HEK293T (cell line): Measurements from ENCODE around the gene KIAA1191.

ENCODE experiments used
- CTCF ChIA-PET: fragments of 350-600 bp; formaldehyde crosslinking; extraction: SDS; loops from one replicate; lab custom pipeline; 2021; ENCODE audit warnings: antibody characterized with exemption, inconsistent platforms; lab: Yijun Ruan, JAX
- POLR2A ChIA-PET: fragments of 350-600 bp; formaldehyde crosslinking; extraction: SDS; loops from one replicate; lab custom pipeline; 2020; ENCODE audit warnings: antibody characterized with exemption, inconsistent platforms; lab: Yijun Ruan, JAX
- DNase-seq: peaks from one replicate; pipeline ENCODE4 v3.0.0; 2012; ENCODE audit warnings: mixed read lengths; ENCODE audit errors: extremely low spot score
- ARNT ChIP-seq: fragments of 450-650 bp; IDR thresholded peaks from 2 replicates; pipeline ENCODE4 v1.6.1; 2017; ENCODE audit warnings: mild to moderate bottlenecking
- BHLHE40 ChIP-seq: fragments of 450-650 bp; IDR thresholded peaks from 2 replicates; pipeline ENCODE4 v1.6.1; 2016; ENCODE audit warnings: mild to moderate bottlenecking, moderate library complexity, borderline replicate concordance
- CTBP1 ChIP-seq: fragments of 450-650 bp; IDR thresholded peaks from 2 replicates; pipeline ENCODE4 v1.6.1; 2016; ENCODE audit warnings: borderline replicate concordance
- ELF4 ChIP-seq: fragments of 450-650 bp; IDR thresholded peaks from 2 replicates; pipeline ENCODE4 v1.6.1; 2017; ENCODE audit warnings: antibody characterized with exemption
- FOXA1 ChIP-seq: fragments of 450-650 bp; IDR thresholded peaks from 2 replicates; pipeline ENCODE4 v1.6.1; 2016; ENCODE audit warnings: mild to moderate bottlenecking
- FOXK2 ChIP-seq: fragments of 450-650 bp; IDR thresholded peaks from 2 replicates; pipeline ENCODE4 v1.6.1; 2016; ENCODE audit warnings: mild to moderate bottlenecking
- FOXM1 ChIP-seq: fragments of 450-650 bp; IDR thresholded peaks from 2 replicates; pipeline ENCODE4 v1.6.1; 2017; ENCODE audit warnings: mild to moderate bottlenecking, borderline replicate concordance
- HDGF ChIP-seq: fragments of 450-650 bp; IDR thresholded peaks from 2 replicates; pipeline ENCODE4 v1.6.1; 2017; ENCODE audit warnings: antibody characterized with exemption, borderline replicate concordance
- L3MBTL2 ChIP-seq: fragments of 450-650 bp; conservative IDR thresholded peaks from 2 replicates; pipeline ENCODE4 v1.6.1; 2016; ENCODE audit warnings: mild to moderate bottlenecking
- LEF1 ChIP-seq: fragments of 450-650 bp; IDR thresholded peaks from 2 replicates; pipeline ENCODE4 v1.6.1; 2017; ENCODE audit warnings: mild to moderate bottlenecking, borderline replicate concordance
- NFRKB ChIP-seq: fragments of 450-650 bp; IDR thresholded peaks from 2 replicates; pipeline ENCODE4 v1.6.1; 2016; ENCODE audit warnings: mild to moderate bottlenecking, moderate library complexity
- SP1 ChIP-seq: fragments of 450-650 bp; IDR thresholded peaks from 2 replicates; pipeline ENCODE4 v1.6.1; 2017
- SUZ12 ChIP-seq: fragments of 450-650 bp; IDR thresholded peaks from 2 replicates; pipeline ENCODE4 v1.6.1; 2016; ENCODE audit warnings: mild to moderate bottlenecking
- TARDBP ChIP-seq: fragments of 450-650 bp; IDR thresholded peaks from 2 replicates; pipeline ENCODE4 v1.6.1; 2016
- ZNF384 ChIP-seq: fragments of 450-650 bp; IDR thresholded peaks from 2 replicates; pipeline ENCODE4 v1.6.1; 2016
- TF ChIP-seq, protein P1 (sequence below): fragments of 450-650 bp; IDR thresholded peaks from 2 replicates; pipeline ENCODE4 v1.6.1; 2016

KIAA1191 gene

DNA sequence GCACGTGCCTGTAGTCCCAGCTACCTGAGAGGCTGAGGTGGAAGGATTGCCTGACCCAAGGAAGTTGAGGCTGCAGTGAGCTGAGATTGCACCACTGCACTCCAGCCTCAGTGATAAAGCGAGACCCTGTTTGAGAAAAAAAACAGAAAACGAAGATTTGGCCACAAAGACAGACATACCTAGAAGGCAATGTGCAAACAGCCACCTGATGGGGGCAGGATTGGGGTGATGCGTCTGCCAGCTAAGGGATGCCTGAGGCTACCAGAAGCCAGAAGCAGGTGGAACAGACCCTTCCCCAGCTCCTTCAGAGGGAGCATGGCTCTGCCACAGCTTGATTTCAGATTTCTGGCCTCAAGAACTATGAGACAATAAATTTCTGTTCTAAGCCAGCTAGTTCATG lies 29.9 kb upstream of the KIAA1191 start:
- ChIA-PET CTCF (no interaction called here), POLR2A (interaction anchor here (1.5 kb wide), 1 partner anchor 146 kb away, joined by 4 read pairs; no protein-coding TSS in a partner anchor)
- no peak for DNase-seq
- no peak for TF ChIP-seq ZNF384
- TF ChIP-seq CTBP1 = no peak
- no peak for TF ChIP-seq LEF1
- no peak for TF ChIP-seq SP1
- no peak for TF ChIP-seq L3MBTL2
- TF ChIP-seq BHLHE40 = no peak
- TF ChIP-seq, protein P1, sequence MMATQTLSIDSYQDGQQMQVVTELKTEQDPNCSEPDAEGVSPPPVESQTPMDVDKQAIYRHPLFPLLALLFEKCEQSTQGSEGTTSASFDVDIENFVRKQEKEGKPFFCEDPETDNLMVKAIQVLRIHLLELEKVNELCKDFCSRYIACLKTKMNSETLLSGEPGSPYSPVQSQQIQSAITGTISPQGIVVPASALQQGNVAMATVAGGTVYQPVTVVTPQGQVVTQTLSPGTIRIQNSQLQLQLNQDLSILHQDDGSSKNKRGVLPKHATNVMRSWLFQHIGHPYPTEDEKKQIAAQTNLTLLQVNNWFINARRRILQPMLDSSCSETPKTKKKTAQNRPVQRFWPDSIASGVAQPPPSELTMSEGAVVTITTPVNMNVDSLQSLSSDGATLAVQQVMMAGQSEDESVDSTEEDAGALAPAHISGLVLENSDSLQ = no peak
- no peak for TF ChIP-seq HDGF
- TF ChIP-seq TARDBP = no peak
- no peak for TF ChIP-seq ARNT
- no peak for TF ChIP-seq FOXM1
- no peak for TF ChIP-seq FOXK2
- no peak for TF ChIP-seq FOXA1
- TF ChIP-seq SUZ12 = no peak
- no peak for TF ChIP-seq NFRKB
- no peak for TF ChIP-seq ELF4

GRCh38 chr5:176389135-176390123 lies 27.9 kb upstream of the KIAA1191 start:
- CTCF ChIA-PET = no interaction called here
- DNase-seq = no peak
- POLR2A ChIA-PET = interaction anchor here (1.4 to 3.3 kb wide), 4 partner anchors 23 to 34 kb away, joined by 4 to 22 read pairs (median 6); partner anchors contain the start of genes CLTB and KIAA1191
- TF ChIP-seq HDGF (peak; percentile 36; the same call in 1 of the 2 replicates), LEF1 (no peak), SP1 (no peak), FOXK2 (no peak), FOXM1 (no peak), SUZ12 (no peak), CTBP1 (no peak)

DNA sequence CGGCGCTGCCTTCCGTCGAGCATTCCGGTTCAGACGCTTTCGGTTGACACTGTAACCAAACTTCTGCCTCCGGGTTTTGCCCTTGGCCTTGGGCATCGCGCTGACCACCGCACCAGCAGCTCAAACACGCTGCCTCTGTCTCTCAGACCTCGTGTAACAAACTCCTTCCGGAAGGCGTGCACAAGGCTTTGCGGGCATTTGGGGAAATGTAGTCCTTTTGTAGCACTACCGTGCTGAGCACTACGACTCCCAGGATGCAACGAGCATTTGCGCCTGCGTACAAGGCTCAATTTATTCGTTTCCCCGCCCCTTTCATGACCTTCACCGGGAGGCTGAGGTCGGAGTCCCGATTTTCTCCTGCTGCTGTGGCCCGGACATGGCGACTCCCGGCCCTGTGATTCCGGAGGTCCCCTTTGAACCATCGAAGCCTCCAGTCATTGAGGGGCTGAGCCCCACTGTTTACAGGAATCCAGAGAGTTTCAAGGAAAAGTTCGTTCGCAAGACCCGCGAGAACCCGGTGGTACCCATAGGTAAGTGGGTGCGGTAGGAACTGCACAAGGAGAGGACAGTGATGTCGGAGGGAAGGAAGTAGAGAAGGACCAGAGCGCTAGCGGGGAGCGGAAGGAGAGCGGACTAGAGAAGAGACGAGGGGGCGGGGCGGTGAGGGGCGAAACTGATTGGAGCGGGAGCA lies 27.0 kb upstream of the KIAA1191 start, which contains the start of the genes HIGD2A and NOP16:
HIGD2A (plus strand) TSS at position 308 of the 691 bp plus-strand sequence; CDS start at position 377, 69 bp downstream.
NOP16 (minus strand) TSS at position 155 of the 691 bp plus-strand sequence; CDS start at position 96, 59 bp downstream.
- DNase-seq = peak; percentile 98
- CTCF ChIA-PET = no interaction called here
- POLR2A ChIA-PET = interaction anchor here (0.7 to 3.3 kb wide), 10 partner anchors 11 to 154 kb away, joined by 3 to 22 read pairs (median 4); partner anchors contain the start of genes CLTB, FAF2, KIAA1191 and RNF44
- TF ChIP-seq HDGF = no peak
- no peak for TF ChIP-seq FOXM1
- TF ChIP-seq FOXK2 = no peak
- no peak for TF ChIP-seq ZNF384
- TF ChIP-seq BHLHE40 = no peak
- TF ChIP-seq FOXA1 = no peak
- TF ChIP-seq ARNT = no peak
- no peak; the same call in 1 of the 2 replicates for TF ChIP-seq SP1
- no peak for TF ChIP-seq TARDBP
- TF ChIP-seq LEF1 = no peak
- TF ChIP-seq, protein P1 = peak; percentile 53; the same call in 1 of the 2 replicates
- peak; percentile 98 for TF ChIP-seq L3MBTL2
- peak; percentile 67 for TF ChIP-seq ELF4
- TF ChIP-seq CTBP1 = peak; percentile 98
- no peak for TF ChIP-seq SUZ12
- peak; percentile 72 for TF ChIP-seq NFRKB

DNA sequence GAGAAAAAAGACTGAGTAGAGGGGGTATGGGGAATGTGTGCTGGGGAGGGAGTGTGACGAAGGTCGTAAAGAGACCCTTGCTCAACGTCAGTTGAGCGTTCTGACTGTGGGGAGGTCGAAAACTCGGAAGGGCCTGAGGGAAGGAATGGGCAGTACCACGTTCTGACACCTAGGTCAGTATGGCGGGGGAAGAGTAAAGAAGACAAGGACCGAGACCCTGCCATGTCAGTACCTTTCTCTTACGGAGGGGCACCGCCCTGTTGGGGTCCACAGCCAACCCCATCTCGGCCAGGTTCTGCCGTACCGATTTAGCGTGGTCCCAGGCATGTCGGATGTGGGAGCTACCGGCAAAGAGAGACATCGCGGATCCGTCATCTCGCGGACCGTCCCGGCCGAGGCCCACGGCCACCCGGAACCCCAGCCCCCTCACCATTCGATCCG lies 26.5 kb upstream of the KIAA1191 start:
- TF ChIP-seq FOXM1 (no peak), BHLHE40 (no peak), ZNF384 (no peak), TARDBP (no peak), SP1 (no peak), LEF1 (no peak), HDGF (no peak), ARNT (no peak), L3MBTL2 (no peak), ELF4 (no peak), SUZ12 (no peak), FOXA1 (no peak)
- TF ChIP-seq, protein P1 = no peak
- DNase-seq = peak; percentile 41
- CTCF ChIA-PET = no interaction called here
- POLR2A ChIA-PET = interaction anchor here (0.7 to 3.3 kb wide), 10 partner anchors 11 to 155 kb away, joined by 3 to 22 read pairs (median 4); partner anchors contain the start of genes CLTB, FAF2, KIAA1191 and RNF44
